ENCODE data around the gene S100A6. TPM values are rescaled to one million over a fixed set of nuclear protein-coding genes. Genes with fewer than 3 reads are reported as not detected.

S100A6 gene
- total and polyA plus RNA-seq, 2 donors (not counting 3 experiments of a cell fraction or from before 2014, with no cell fraction given) = 552 to 908 TPM

- no peak overlapping the region for H2AFZ ChIP-seq (ENCODE audit: low read depth, low read length)
- H3K27me3 ChIP-seq (ENCODE audit: control insufficient read depth in 2 of 2, insufficient read depth in 2 of 2, low read length in 2 of 2) = peaks cover 7 to 8% of the 10 kb centered on the region in 2 experiments
- CTCF ChIA-PET = interaction anchor here (1.4 to 2.1 kb wide), 2 partner anchors 11 to 136 kb away, joined by 3 to 12 read pairs; no protein-coding TSS in a partner anchor
- no peaks in the 10 kb centered on the region for H4K20me1 ChIP-seq (replicated peaks; ENCODE audit: control insufficient read depth, extremely low read depth, insufficient read depth, low read length)
- H3K27ac ChIP-seq (ENCODE audit: insufficient read depth, low read depth, low read length) = no peak overlapping the region
- no peak overlapping the region for H3K9ac ChIP-seq (replicated peaks; ENCODE audit: extremely low read depth, insufficient read depth, low read length)
- intact Hi-C loops (cut with micrococcal nuclease) = no loop called here
- POLR2A ChIA-PET = interaction anchor here (0.6 kb wide), 1 partner anchor 306 kb away, joined by 6 read pairs; no protein-coding TSS in a partner anchor
- H3K9me1 ChIP-seq (replicated peaks; ENCODE audit: control insufficient read depth, extremely low read depth, insufficient read depth, low read length) = no peaks in the 10 kb centered on the region
- H3K4me2 ChIP-seq (ENCODE audit: insufficient read depth, low read length) = no peak overlapping the region
- no peaks in the 10 kb centered on the region for H3K4me1 ChIP-seq (ENCODE audit: control insufficient read depth, extremely low read depth, insufficient read depth, low read length)
- DNase-seq (ENCODE audit: low read depth, low spot score) (no peak), FAIRE-seq (no peak)
- dilution Hi-C loops (cut with MboI; ENCODE audit: extremely low pct_ligation_motif_present, low sequenced_read_pairs) = no loop called here
- TF ChIP-seq FOS (IDR thresholded peaks at IDR 0.05; ENCODE audit: borderline replicate concordance, insufficient read depth, low read length) (no peak), POLR2AphosphoS5 (IDR thresholded peaks at IDR 0.05; ENCODE audit: insufficient read depth, low read depth, low read length) (no peak), GATA2 (IDR thresholded peaks at IDR 0.05; ENCODE audit: insufficient read depth, insufficient read length, low read depth, low read length) (no peak), CTCF (IDR thresholded peaks at IDR 0.05; ENCODE audit: extremely low read depth in 1 of 2, insufficient read depth in 1 of 2, low read depth in 1 of 2, low read length in 2 of 2) (no peak), EZH2 (IDR thresholded peaks at IDR 0.05; ENCODE audit: borderline replicate concordance, low read depth, low read length, severe bottlenecking) (no peak), MAX (IDR thresholded peaks at IDR 0.05; ENCODE audit: insufficient read depth, insufficient read length) (no peak), MYC (IDR thresholded peaks at IDR 0.05; ENCODE audit: low read depth, low read length) (no peak), JUN (IDR thresholded peaks at IDR 0.05; ENCODE audit: borderline replicate concordance, insufficient read depth, insufficient read length, low read depth) (no peak), POLR2A (IDR thresholded peaks at IDR 0.05; ENCODE audit: low read depth, low read length) (no peak)
- H3K79me2 ChIP-seq (ENCODE audit: control insufficient read depth, insufficient read depth, low read length) = no peaks in the 10 kb centered on the region
- H3K9me3 ChIP-seq (replicated peaks; ENCODE audit: control insufficient read depth, insufficient read depth, low read length) = no peaks in the 10 kb centered on the region
- no peak overlapping the region for H3K4me3 ChIP-seq (replicated peaks in 1 of 3; ENCODE audit: insufficient read depth in 1 of 3, low read depth in 1 of 3, low read length in 3 of 3)
- BruUV-seq (replicated peaks) = no TSS peak
- no peaks in the 10 kb centered on the region for H3K36me3 ChIP-seq (ENCODE audit: control insufficient read depth in 2 of 2, extremely low read depth in 1 of 2, insufficient read depth in 2 of 2, low read length in 2 of 2)
Observed at GRCh38 chr1:153488731-153489130, 47.1 kb downstream of the S100A6 start.
